Epithelial cell of proximal tubule (primary cell): Measurements from ENCODE around the gene GID8. TPM values are rescaled to one million over a fixed set of nuclear protein-coding genes. Genes with fewer than 3 reads are reported as not detected.

ENCODE experiments used
- DNase-seq: peaks from one replicate; pipeline ENCODE4 v3.0.0-alpha.2; 2011; ENCODE audit warnings: low read depth
- H3K4me3 ChIP-seq: 2 replicates; pipeline ENCODE4 v1.5.1; 2011; ENCODE audit warnings: low read depth, mild to moderate bottlenecking, low read length
- CTCF ChIP-seq: conservative IDR thresholded peaks from 2 replicates; pipeline ENCODE4 v1.5.1; 2012; ENCODE audit warnings: low read depth, mild to moderate bottlenecking, low read length
- total RNA-seq: library from RNA; depleted of rRNA; stranded (reverse); fragments of >200 nt; gene quantifications from 2 replicates; pipeline ENCODE4 v1.2.3, GENCODE V29; 2015

Gene GID8
- total RNA-seq, 1 donor from 2014 or later = 23.6 TPM

- H3K4me3 ChIP-seq = no peak overlapping the region
- TF ChIP-seq CTCF = no peak
- no peak for DNase-seq
Measured at GRCh38 chr20:62945771-62946339, 7.9 kb downstream of the GID8 start.

- DNase-seq = no peak
Measured at GRCh38 chr20:62946918-62947317, 9.0 kb downstream of the GID8 start.

DNA sequence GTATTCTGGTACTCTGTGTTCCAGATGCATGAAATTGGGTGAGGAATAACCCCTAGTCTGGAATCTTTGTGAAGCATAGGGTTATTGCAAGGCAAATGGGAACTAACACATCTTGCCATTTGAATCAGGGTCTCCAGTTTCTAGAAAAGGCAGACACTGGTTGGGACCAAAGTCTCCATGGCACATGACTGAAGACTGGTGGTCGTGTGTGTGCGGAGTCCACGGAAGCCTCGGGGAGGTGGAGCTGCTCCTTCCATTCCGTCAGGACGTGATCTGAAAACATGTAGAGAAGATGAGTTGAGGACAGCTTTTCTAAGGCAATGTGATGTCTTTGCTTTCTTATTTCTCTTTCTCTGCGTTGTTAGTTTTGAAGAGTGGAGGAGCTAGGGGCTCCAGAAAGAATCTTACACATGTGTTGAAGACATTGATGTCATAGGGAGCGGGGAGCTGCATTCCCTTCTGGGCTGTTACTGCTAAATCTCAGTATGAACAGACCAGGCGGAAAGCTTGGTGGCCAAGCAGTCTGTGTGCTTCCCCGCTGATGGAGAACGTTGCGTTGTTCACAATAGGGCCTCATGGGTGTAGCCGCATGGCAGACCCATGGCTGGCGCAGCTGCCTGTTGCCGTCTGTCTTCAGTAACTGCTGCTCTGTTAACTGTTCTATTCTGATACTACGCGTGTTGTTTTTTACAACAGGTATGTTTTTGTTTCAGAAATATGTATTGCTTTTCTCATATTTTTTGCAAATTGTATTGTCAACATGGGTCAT is 9.8 kb downstream of the GID8 start:
- no peak for DNase-seq
- no peak overlapping the region for H3K4me3 ChIP-seq
- TF ChIP-seq CTCF = no peak

More at GRCh38 chr20:62946918-62947317, 9.0 kb downstream of the GID8 start:
- no peak for TF ChIP-seq CTCF
- H3K4me3 ChIP-seq = no peak overlapping the region

- no peak for TF ChIP-seq CTCF
- H3K4me3 ChIP-seq = no peak overlapping the region
- DNase-seq = no peak
Measured at GRCh38 chr20:62949153-62949821, 11.3 kb downstream of the GID8 start.

GRCh38 chr20:62949962-62950361 is 12.0 kb downstream of the GID8 start:
- no peak for DNase-seq
- no peak for TF ChIP-seq CTCF
- H3K4me3 ChIP-seq = no peak overlapping the region

DNA sequence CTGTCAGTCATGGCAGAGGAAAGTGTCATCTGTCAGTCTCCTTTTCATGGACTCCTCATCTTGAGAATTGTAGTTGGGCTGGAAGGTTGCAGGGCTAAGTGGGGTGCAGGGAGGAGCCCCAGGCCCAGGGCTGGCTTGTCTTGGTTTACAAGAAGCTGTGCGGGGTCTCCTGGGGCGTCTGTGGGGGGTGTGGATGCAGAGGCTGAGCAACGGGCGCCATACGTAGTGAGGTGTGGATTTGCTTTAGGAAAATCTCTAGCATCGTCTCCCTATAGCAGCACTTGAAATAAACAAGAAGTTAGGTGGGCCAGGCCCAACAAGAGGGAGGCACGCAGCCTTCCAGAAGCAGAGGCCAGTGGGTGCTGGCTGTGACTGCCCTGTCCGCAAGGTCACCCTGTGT is 12.8 kb downstream of the GID8 start:
- TF ChIP-seq CTCF = no peak
- H3K4me3 ChIP-seq = no peak overlapping the region
- DNase-seq = no peak
